DOHH2 (cell line): Measurements from ENCODE around the gene ZNF746.

ENCODE experiments used
- CTCF ChIP-seq: fragments of 200-600 bp; sonication (generic); IDR thresholded peaks from one replicate; pipeline ENCODE4 v1.5.1; 2014; ENCODE audit warnings: antibody characterized with exemption, mild to moderate bottlenecking, low read depth, low read length; ENCODE audit not compliant: poor library complexity, severe bottlenecking
- EZH2phosphoT487 ChIP-seq: fragments of 200-600 bp; sonication (generic); IDR thresholded peaks from 2 replicates; pipeline ENCODE4 v1.6.1; 2017; ENCODE audit warnings: borderline replicate concordance, mild to moderate bottlenecking, antibody characterized with exemption, low read length, moderate library complexity, mixed read lengths

- TF ChIP-seq CTCF (no peak), EZH2phosphoT487 (no peak)
Measured at GRCh38 chr7:149433124-149433523, 64.5 kb downstream of the ZNF746 start.
